Measurements from ENCODE around the gene UBE2E2.
A peak's percentile ranks its signal among the peaks of the same experiment; 100 is the strongest.

Gene UBE2E2

GRCh38 chr3:23481616-23482278 is 278.6 kb downstream of the UBE2E2 start:
- TF ChIP-seq CTCF (conservative IDR thresholded peaks at IDR 0.05; ENCODE audit: low read depth, low read length): no peak
- DNase-seq (ENCODE audit: low read depth): no peak
- H3K4me3 ChIP-seq (ENCODE audit: low read depth, low read length): no peak overlapping the region

- no peak overlapping the region for H3K4me3 ChIP-seq (ENCODE audit: low read depth, low read length)
- TF ChIP-seq CTCF (conservative IDR thresholded peaks at IDR 0.05; ENCODE audit: low read depth, low read length): no peak
These were observed 281.3 kb downstream of the UBE2E2 start for GRCh38 chr3:23484386-23484785.

GRCh38 chr3:23485922-23486321 is 282.8 kb downstream of the UBE2E2 start:
- H3K4me3 ChIP-seq (ENCODE audit: low read depth, low read length): no peak overlapping the region
- TF ChIP-seq CTCF (conservative IDR thresholded peaks at IDR 0.05; ENCODE audit: low read depth, low read length): no peak
- DNase-seq (ENCODE audit: low read depth): no peak

More at GRCh38 chr3:23484386-23484785, 281.3 kb downstream of the UBE2E2 start:
- peak; percentile 47 for DNase-seq (ENCODE audit: low read depth)

GRCh38 chr3:23487015-23487414 is 283.9 kb downstream of the UBE2E2 start:
- H3K4me3 ChIP-seq (ENCODE audit: low read depth, low read length): no peak overlapping the region
- TF ChIP-seq CTCF (conservative IDR thresholded peaks at IDR 0.05; ENCODE audit: low read depth, low read length): no peak
- no peak for DNase-seq (ENCODE audit: low read depth)

- DNase-seq (ENCODE audit: low read depth): no peak
- no peak overlapping the region for H3K4me3 ChIP-seq (ENCODE audit: low read depth, low read length)
- no peak for TF ChIP-seq CTCF (conservative IDR thresholded peaks at IDR 0.05; ENCODE audit: low read depth, low read length)
These were observed 285.5 kb downstream of the UBE2E2 start for GRCh38 chr3:23488618-23489017.

- DNase-seq (ENCODE audit: low read depth): no peak
- TF ChIP-seq CTCF (conservative IDR thresholded peaks at IDR 0.05; ENCODE audit: low read depth, low read length): no peak
- H3K4me3 ChIP-seq (ENCODE audit: low read depth, low read length): no peak overlapping the region
These were observed 286.4 kb downstream of the UBE2E2 start for GRCh38 chr3:23489300-23490158.

Measured in choroid plexus epithelial cell (primary cell).